Smooth muscle cell (in vitro differentiated cells): ENCODE data around the gene WDHD1. TPM values are rescaled to one million over a fixed set of nuclear protein-coding genes. Genes with fewer than 3 reads are reported as not detected.
"Not testable (repeated sequence)": the region's sequence is repeated elsewhere in the genome, so short reads cannot be mapped to it uniquely, and the experiment has no call there.

Source experiments
- DNase-seq: peaks from one replicate; lab custom pipeline; 2025; ENCODE audit not compliant: unreplicated experiment; lab: John Stamatoyannopoulos, UW
- H2AFZ ChIP-seq: fragments of 200-600 bp; sonication (generic); 2 replicates; pipeline ENCODE4 v1.6.0; 2016; ENCODE audit warnings: antibody characterized with exemption, low read depth, mild to moderate bottlenecking
- H3F3A ChIP-seq: fragments of 200-600 bp; sonication (generic); 2 replicates; pipeline ENCODE4 v1.6.0; 2017; ENCODE audit warnings: antibody characterized with exemption, low read depth
- H3K27ac ChIP-seq: fragments of 200-600 bp; sonication (generic); 2 replicates; pipeline ENCODE4 v1.5.1; 2016; ENCODE audit warnings: low read depth, mild to moderate bottlenecking
- H3K27me3 ChIP-seq: fragments of 200-600 bp; sonication (generic); 2 replicates; pipeline ENCODE4 v1.6.1; 2016; ENCODE audit warnings: low read depth, mild to moderate bottlenecking
- H3K36me3 ChIP-seq: fragments of 200-600 bp; sonication (generic); 2 replicates; pipeline ENCODE4 v1.5.1; 2016; ENCODE audit warnings: low read depth
- H3K4me1 ChIP-seq: fragments of 200-600 bp; sonication (generic); 2 replicates; pipeline ENCODE4 v1.5.1; 2016; ENCODE audit warnings: low read depth
- H3K4me2 ChIP-seq: fragments of 200-600 bp; sonication (generic); 2 replicates; pipeline ENCODE4 v1.6.0; 2016; ENCODE audit warnings: mild to moderate bottlenecking
- H3K4me3 ChIP-seq: fragments of 200-600 bp; sonication (generic); 2 replicates; pipeline ENCODE4 v1.5.1; 2016; ENCODE audit warnings: mild to moderate bottlenecking
- H3K79me2 ChIP-seq: fragments of 200-600 bp; sonication (generic); 2 replicates; pipeline ENCODE4 v1.6.0; 2016; ENCODE audit warnings: low read depth, mild to moderate bottlenecking
- H3K9ac ChIP-seq: fragments of 200-600 bp; sonication (generic); 2 replicates; pipeline ENCODE4 v1.6.0; 2016; ENCODE audit warnings: low read depth
- H3K9me3 ChIP-seq: fragments of 200-600 bp; sonication (generic); replicated peaks from 2 replicates; pipeline ENCODE4 v1.5.1; 2016; ENCODE audit warnings: low read depth
- H4K20me1 ChIP-seq: fragments of 200-600 bp; sonication (generic); 2 replicates; pipeline ENCODE4 v1.6.0; 2016; ENCODE audit warnings: low read depth
- CTCF ChIP-seq: fragments of 200-600 bp; sonication (generic); IDR thresholded peaks from 2 replicates; pipeline ENCODE4 v1.5.1; 2017; ENCODE audit warnings: borderline replicate concordance, mild to moderate bottlenecking, antibody characterized with exemption; ENCODE audit not compliant: insufficient read depth, poor library complexity, severe bottlenecking
- WGBS: methylation state at CpG from one replicate; pipeline ENCODE4 v1.1.7; 2016; ENCODE audit warnings: low lambda C conversion rate; 5-methylcytosine and 5-hydroxymethylcytosine counted together
- polyA plus RNA-seq: library from polyadenylated mRNA; unstranded; fragments of >200 nt; fragmentation: Nextera tagmentation; extraction: Ambion mirVana; gene quantifications from 2 replicates; pipeline ENCODE4 v1.2.1, GENCODE V29; 2016
- total RNA-seq: library from RNA; depleted of rRNA; stranded (reverse); fragments of >200 nt; gene quantifications from 2 replicates; pipeline ENCODE4 v1.2.3, GENCODE V29; 2014

The WDHD1 gene
- total and polyA plus RNA-seq, 2 experiments from 2014 or later, result 5.7 to 9.4 TPM

- TF ChIP-seq CTCF, result no peak
- H3K4me3 ChIP-seq, result no peak overlapping the region
- H4K20me1 ChIP-seq, result peaks cover 6% of the 10 kb centered on the region
- no peak overlapping the region for H3K27ac ChIP-seq
- no peaks in the 10 kb centered on the region for H3K27me3 ChIP-seq
- H3K4me2 ChIP-seq, result no peak overlapping the region
- peaks cover 5% of the 10 kb centered on the region for H3K4me1 ChIP-seq
- H3K9ac ChIP-seq, result no peak overlapping the region
- WGBS, result 95% methylated on average over 5 of the region's 5 CpGs
- H3K36me3 ChIP-seq, result peaks cover 15% of the 10 kb centered on the region
- DNase-seq, result no peak
- no peak overlapping the region for H2AFZ ChIP-seq
- peaks cover 5% of the 10 kb centered on the region for H3K79me2 ChIP-seq
- H3K9me3 ChIP-seq, result no peaks in the 10 kb centered on the region
- peaks cover 16% of the 10 kb centered on the region for H3F3A ChIP-seq
Observed at GRCh38 chr14:55047301-55048053, 20.6 kb upstream of the WDHD1 start.

- no peaks in the 10 kb centered on the region for H3K27me3 ChIP-seq
- no peak overlapping the region for H3K27ac ChIP-seq
- H2AFZ ChIP-seq, result no peak overlapping the region
- H3K9me3 ChIP-seq, result no peaks in the 10 kb centered on the region
- no peak overlapping the region for H3K4me3 ChIP-seq
- H4K20me1 ChIP-seq, result peaks cover 10% of the 10 kb centered on the region
- H3K9ac ChIP-seq, result no peak overlapping the region
- TF ChIP-seq CTCF, result no peak
- no peak for DNase-seq
- no peaks in the 10 kb centered on the region for H3K79me2 ChIP-seq
- peaks cover 15% of the 10 kb centered on the region for H3K36me3 ChIP-seq
- H3F3A ChIP-seq, result peaks cover 10% of the 10 kb centered on the region
- H3K4me1 ChIP-seq, result no peaks in the 10 kb centered on the region
- no peak overlapping the region for H3K4me2 ChIP-seq
Observed at GRCh38 chr14:55045087-55045486, 18.2 kb upstream of the WDHD1 start.

- Histone ChIP-seq H3K9ac (no peak overlapping the region), H3K36me3 (peaks cover 15% of the 10 kb centered on the region), H3F3A (peaks cover 4% of the 10 kb centered on the region), H3K79me2 (peaks cover 7% of the 10 kb centered on the region), H3K4me3 (no peak overlapping the region), H3K27ac (no peak overlapping the region), H3K9me3 (no peaks in the 10 kb centered on the region), H3K27me3 (no peaks in the 10 kb centered on the region), H4K20me1 (peaks cover 10% of the 10 kb centered on the region), H3K4me2 (no peak overlapping the region), H3K4me1 (no peaks in the 10 kb centered on the region), H2AFZ (no peak overlapping the region)
- WGBS, result 99% methylated on average over 5 of the region's 5 CpGs
- no peak for DNase-seq
- TF ChIP-seq CTCF, result no peak
Observed at GRCh38 chr14:55043528-55043927, 16.6 kb upstream of the WDHD1 start.

GRCh38 chr14:55038708-55039107 lies 11.8 kb upstream of the WDHD1 start:
- H3K79me2 ChIP-seq, result peaks cover 22% of the 10 kb centered on the region

GRCh38 chr14:55037995-55038394 lies 11.1 kb upstream of the WDHD1 start:
- H3K4me2 ChIP-seq, H3K4me1 ChIP-seq, H3K27ac ChIP-seq, DNase-seq, H3K9ac ChIP-seq, H2AFZ ChIP-seq, H3K4me3 ChIP-seq, H3K27me3 ChIP-seq, H3K9me3 ChIP-seq, H3F3A ChIP-seq: not testable (repeated sequence)
- peaks cover 29% of the 10 kb centered on the region for H3K79me2 ChIP-seq
- peaks cover 29% of the 10 kb centered on the region for H4K20me1 ChIP-seq
- peaks cover 10% of the 10 kb centered on the region for H3K36me3 ChIP-seq

More at GRCh38 chr14:55038708-55039107, 11.8 kb upstream of the WDHD1 start:
- no peak overlapping the region for H3K4me3 ChIP-seq
- H3K27me3 ChIP-seq, result no peaks in the 10 kb centered on the region
- no peak overlapping the region for H2AFZ ChIP-seq
- TF ChIP-seq CTCF, result no peak
- H3K9me3 ChIP-seq, result no peaks in the 10 kb centered on the region
- no peak overlapping the region for H3K27ac ChIP-seq
- peaks cover 16% of the 10 kb centered on the region for H3K36me3 ChIP-seq
- H3F3A ChIP-seq, result no peaks in the 10 kb centered on the region
- no peaks in the 10 kb centered on the region for H3K4me1 ChIP-seq
- H3K9ac ChIP-seq, result no peak overlapping the region
- no peak for DNase-seq
- H4K20me1 ChIP-seq, result peaks cover 24% of the 10 kb centered on the region
- no peak overlapping the region for H3K4me2 ChIP-seq
